Neural cell (in vitro differentiated cells): ENCODE results near the gene WNT7A. TPM values are rescaled to one million over a fixed set of nuclear protein-coding genes. Genes with fewer than 3 reads are reported as not detected.

ENCODE experiments used
- H2AFZ ChIP-seq: fragments of 200-600, 300-800 bp; sonication (generic), shearing (Covaris generic); 2 replicates; pipeline ENCODE4 v1.6.0; 2014; ENCODE audit warnings: low read depth, mild to moderate bottlenecking, antibody characterized with exemption, low read length, moderate library complexity
- H3F3A ChIP-seq: fragments of 200-600 bp; shearing (Covaris generic); 2 replicates; pipeline ENCODE4 v1.6.1; 2016; ENCODE audit warnings: mild to moderate bottlenecking, moderate library complexity, mixed read lengths, antibody characterized with exemption, low read length; ENCODE audit not compliant: insufficient read depth, poor library complexity, severe bottlenecking
- H3K27ac ChIP-seq: fragments of 200-600, 300-800 bp; sonication (generic), shearing (Covaris generic); 2 replicates; pipeline ENCODE4 v1.5.1; 2014; ENCODE audit warnings: mild to moderate bottlenecking, low read length, moderate library complexity
- H3K27me3 ChIP-seq: fragments of 300-800, 200-600 bp; sonication (generic), shearing (Covaris generic); 2 replicates; pipeline ENCODE4 v1.6.0; 2014; ENCODE audit warnings: mild to moderate bottlenecking, low read depth, low read length, moderate library complexity; ENCODE audit not compliant: insufficient read depth
- H3K36me3 ChIP-seq: fragments of 300-800, 200-600 bp; sonication (generic), shearing (Covaris generic); 2 replicates; pipeline ENCODE4 v1.5.1; 2014; ENCODE audit warnings: mild to moderate bottlenecking, antibody characterized with exemption, low read length, moderate library complexity; ENCODE audit not compliant: insufficient read depth
- H3K4me2 ChIP-seq: fragments of 300-800, 200-600 bp; sonication (generic), shearing (Covaris generic); 2 replicates; pipeline ENCODE4 v1.6.0; 2014; ENCODE audit warnings: mild to moderate bottlenecking, low read length
- H3K4me3 ChIP-seq: fragments of 300-800, 200-600 bp; sonication (generic), shearing (Covaris generic); 2 replicates; pipeline ENCODE4 v1.5.1; 2014; ENCODE audit warnings: mild to moderate bottlenecking, low read length, moderate library complexity
- H3K79me2 ChIP-seq: fragments of 200-600 bp; shearing (Covaris generic); replicated peaks from 2 replicates; pipeline ENCODE4 v1.6.0; 2014; ENCODE audit warnings: mild to moderate bottlenecking, low read length, moderate library complexity; ENCODE audit not compliant: insufficient read depth
- H3K9ac ChIP-seq: fragments of 300-800, 200-600 bp; sonication (generic), shearing (Covaris generic); 2 replicates; pipeline ENCODE4 v1.6.1; 2016; ENCODE audit warnings: mild to moderate bottlenecking, low read length, mixed read lengths
- H3K9me2 ChIP-seq: fragments of 200-600 bp; shearing (Covaris generic); 2 replicates; pipeline ENCODE4 v1.6.1; 2016; ENCODE audit warnings: mild to moderate bottlenecking, low read length, mixed read lengths; ENCODE audit not compliant: insufficient read depth
- H3K9me3 ChIP-seq: fragments of 200-600, 300-800 bp; sonication (generic), shearing (Covaris generic); 2 replicates; pipeline ENCODE4 v1.6.1; 2016; ENCODE audit warnings: mild to moderate bottlenecking, mixed run types, low read length, moderate library complexity, mixed read lengths
- H4K20me1 ChIP-seq: fragments of 200-600 bp; shearing (Covaris generic); 2 replicates; pipeline ENCODE4 v1.6.1; 2016; ENCODE audit warnings: mild to moderate bottlenecking, mixed run types; ENCODE audit not compliant: insufficient read depth
- EP300 ChIP-seq: fragments of 450-650 bp; conservative IDR thresholded peaks from 2 replicates; pipeline ENCODE4 v1.6.1; 2014; ENCODE audit warnings: antibody characterized with exemption, mild to moderate bottlenecking, moderate library complexity; ENCODE audit not compliant: poor library complexity, severe bottlenecking
- EZH2 ChIP-seq: fragments of 200-600, 300-800 bp; shearing (Covaris generic), sonication (generic); IDR thresholded peaks from 2 replicates; pipeline ENCODE4 v1.6.1; 2014; ENCODE audit warnings: antibody characterized with exemption, low read length, borderline replicate concordance, mild to moderate bottlenecking; ENCODE audit not compliant: insufficient read depth, poor library complexity, severe bottlenecking
- MXI1 ChIP-seq: fragments of 450-650 bp; conservative IDR thresholded peaks from 2 replicates; pipeline ENCODE4 v1.6.1; 2014; ENCODE audit warnings: antibody characterized with exemption, mild to moderate bottlenecking; ENCODE audit not compliant: poor library complexity, severe bottlenecking
- POLR2AphosphoS5 ChIP-seq: IDR thresholded peaks from 2 replicates; pipeline ENCODE4 v1.6.1; 2012
- RAD21 ChIP-seq: fragments of 450-650 bp; conservative IDR thresholded peaks from 2 replicates; pipeline ENCODE4 v1.6.1; 2014; ENCODE audit warnings: antibody characterized with exemption, mild to moderate bottlenecking, moderate library complexity
- SMC3 ChIP-seq: fragments of 450-650 bp; conservative IDR thresholded peaks from 2 replicates; pipeline ENCODE4 v1.6.1; 2014; ENCODE audit warnings: antibody characterized with exemption, mild to moderate bottlenecking, moderate library complexity; ENCODE audit not compliant: poor library complexity
- TAF1 ChIP-seq: IDR thresholded peaks from 2 replicates; pipeline ENCODE4 v1.6.1; 2012; ENCODE audit warnings: low read depth
- polyA plus RNA-seq: library from polyadenylated mRNA; depleted of rRNA; stranded (reverse); fragments of >200 nt; gene quantifications from 2 replicates; pipeline ENCODE4 v1.2.3, GENCODE V29; 2014
- TF ChIP-seq, protein P1 (sequence below): IDR thresholded peaks from 2 replicates; pipeline ENCODE4 v1.6.1; 2012; ENCODE audit warnings: borderline replicate concordance
- TF ChIP-seq, protein P2 (sequence below): fragments of 450-650 bp; IDR thresholded peaks from 2 replicates; pipeline ENCODE4 v1.5.1; 2014; ENCODE audit warnings: antibody characterized with exemption, mild to moderate bottlenecking, moderate library complexity; ENCODE audit not compliant: poor library complexity, severe bottlenecking

The WNT7A gene
- polyA plus RNA-seq, 1 donor from 2014 or later, result 13.3 TPM

DNA sequence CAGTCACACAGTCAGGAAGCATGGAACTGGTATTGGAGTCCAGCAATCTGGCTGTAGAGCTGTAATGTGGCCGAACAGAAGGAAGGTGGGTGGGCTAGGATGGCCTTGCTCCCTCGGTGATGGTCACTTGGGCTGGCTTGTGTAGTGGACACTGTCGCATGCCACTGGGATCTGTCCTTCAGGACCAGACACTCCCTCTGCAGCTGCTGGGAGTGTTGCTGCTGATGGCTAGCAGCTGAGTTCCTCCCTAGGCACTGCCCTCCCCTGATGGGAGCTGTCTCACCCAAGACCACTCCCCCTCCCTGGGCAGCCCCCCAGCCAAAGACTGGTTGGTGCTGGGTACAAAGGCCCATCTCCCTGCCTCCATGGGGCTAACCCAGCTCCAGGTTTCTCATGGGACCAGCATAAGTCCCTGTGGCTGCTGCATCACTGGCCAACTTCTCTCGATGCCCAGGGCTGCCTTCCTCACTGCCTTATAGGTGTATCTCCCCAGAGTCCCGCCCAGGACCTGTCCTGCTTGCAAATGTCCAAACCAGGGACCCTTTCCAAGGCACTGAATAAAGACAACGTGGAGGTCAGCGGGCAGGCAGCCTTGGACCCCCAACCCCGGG, 48.4 kb downstream of the WNT7A start:
- H2AFZ ChIP-seq, result no peak overlapping the region
- no peak overlapping the region for H3K9ac ChIP-seq
- H3K4me3 ChIP-seq, result no peak overlapping the region
- H3K27me3 ChIP-seq, result no peaks in the 10 kb centered on the region
- H3F3A ChIP-seq, result no peaks in the 10 kb centered on the region
- H3K79me2 ChIP-seq, result no peaks in the 10 kb centered on the region
- no peaks in the 10 kb centered on the region for H4K20me1 ChIP-seq
- no peaks in the 10 kb centered on the region for H3K9me3 ChIP-seq
- no peak overlapping the region for H3K4me2 ChIP-seq
- no peaks in the 10 kb centered on the region for H3K36me3 ChIP-seq
- H3K27ac ChIP-seq, result no peak overlapping the region
- TF ChIP-seq EP300 (no peak), MXI1 (no peak), TAF1 (no peak), SMC3 (no peak), EZH2 (no peak), POLR2AphosphoS5 (no peak), RAD21 (no peak)
- TF ChIP-seq, protein P1, sequence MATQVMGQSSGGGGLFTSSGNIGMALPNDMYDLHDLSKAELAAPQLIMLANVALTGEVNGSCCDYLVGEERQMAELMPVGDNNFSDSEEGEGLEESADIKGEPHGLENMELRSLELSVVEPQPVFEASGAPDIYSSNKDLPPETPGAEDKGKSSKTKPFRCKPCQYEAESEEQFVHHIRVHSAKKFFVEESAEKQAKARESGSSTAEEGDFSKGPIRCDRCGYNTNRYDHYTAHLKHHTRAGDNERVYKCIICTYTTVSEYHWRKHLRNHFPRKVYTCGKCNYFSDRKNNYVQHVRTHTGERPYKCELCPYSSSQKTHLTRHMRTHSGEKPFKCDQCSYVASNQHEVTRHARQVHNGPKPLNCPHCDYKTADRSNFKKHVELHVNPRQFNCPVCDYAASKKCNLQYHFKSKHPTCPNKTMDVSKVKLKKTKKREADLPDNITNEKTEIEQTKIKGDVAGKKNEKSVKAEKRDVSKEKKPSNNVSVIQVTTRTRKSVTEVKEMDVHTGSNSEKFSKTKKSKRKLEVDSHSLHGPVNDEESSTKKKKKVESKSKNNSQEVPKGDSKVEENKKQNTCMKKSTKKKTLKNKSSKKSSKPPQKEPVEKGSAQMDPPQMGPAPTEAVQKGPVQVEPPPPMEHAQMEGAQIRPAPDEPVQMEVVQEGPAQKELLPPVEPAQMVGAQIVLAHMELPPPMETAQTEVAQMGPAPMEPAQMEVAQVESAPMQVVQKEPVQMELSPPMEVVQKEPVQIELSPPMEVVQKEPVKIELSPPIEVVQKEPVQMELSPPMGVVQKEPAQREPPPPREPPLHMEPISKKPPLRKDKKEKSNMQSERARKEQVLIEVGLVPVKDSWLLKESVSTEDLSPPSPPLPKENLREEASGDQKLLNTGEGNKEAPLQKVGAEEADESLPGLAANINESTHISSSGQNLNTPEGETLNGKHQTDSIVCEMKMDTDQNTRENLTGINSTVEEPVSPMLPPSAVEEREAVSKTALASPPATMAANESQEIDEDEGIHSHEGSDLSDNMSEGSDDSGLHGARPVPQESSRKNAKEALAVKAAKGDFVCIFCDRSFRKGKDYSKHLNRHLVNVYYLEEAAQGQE, result no peak
- TF ChIP-seq, protein P2, sequence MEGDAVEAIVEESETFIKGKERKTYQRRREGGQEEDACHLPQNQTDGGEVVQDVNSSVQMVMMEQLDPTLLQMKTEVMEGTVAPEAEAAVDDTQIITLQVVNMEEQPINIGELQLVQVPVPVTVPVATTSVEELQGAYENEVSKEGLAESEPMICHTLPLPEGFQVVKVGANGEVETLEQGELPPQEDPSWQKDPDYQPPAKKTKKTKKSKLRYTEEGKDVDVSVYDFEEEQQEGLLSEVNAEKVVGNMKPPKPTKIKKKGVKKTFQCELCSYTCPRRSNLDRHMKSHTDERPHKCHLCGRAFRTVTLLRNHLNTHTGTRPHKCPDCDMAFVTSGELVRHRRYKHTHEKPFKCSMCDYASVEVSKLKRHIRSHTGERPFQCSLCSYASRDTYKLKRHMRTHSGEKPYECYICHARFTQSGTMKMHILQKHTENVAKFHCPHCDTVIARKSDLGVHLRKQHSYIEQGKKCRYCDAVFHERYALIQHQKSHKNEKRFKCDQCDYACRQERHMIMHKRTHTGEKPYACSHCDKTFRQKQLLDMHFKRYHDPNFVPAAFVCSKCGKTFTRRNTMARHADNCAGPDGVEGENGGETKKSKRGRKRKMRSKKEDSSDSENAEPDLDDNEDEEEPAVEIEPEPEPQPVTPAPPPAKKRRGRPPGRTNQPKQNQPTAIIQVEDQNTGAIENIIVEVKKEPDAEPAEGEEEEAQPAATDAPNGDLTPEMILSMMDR, result no peak
- H3K9me2 ChIP-seq, result no peaks in the 10 kb centered on the region

DNA sequence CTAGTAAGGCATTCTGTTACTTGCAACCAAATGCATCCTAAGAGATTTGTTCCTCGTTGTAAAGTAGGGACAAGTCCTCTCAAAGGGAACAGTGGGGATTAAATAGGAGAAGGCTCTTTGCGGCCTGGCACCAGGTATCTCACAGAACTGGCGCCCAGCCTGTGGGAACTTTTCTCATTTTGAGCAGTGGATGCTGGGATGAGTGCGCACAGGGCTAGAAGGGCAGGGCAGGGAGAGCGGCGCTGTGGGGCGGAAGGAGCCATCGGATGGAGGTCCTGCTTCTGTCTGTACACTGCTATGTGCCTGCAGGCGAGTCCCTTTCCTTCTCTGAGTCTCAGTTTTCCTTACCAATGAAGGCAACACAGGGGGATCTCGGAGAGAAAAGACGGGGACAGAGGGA, 50.6 kb downstream of the WNT7A start:
- Histone ChIP-seq H2AFZ (no peak overlapping the region), H3K4me2 (no peak overlapping the region), H3K27ac (no peak overlapping the region), H3F3A (no peaks in the 10 kb centered on the region), H3K9ac (no peak overlapping the region), H3K9me3 (no peaks in the 10 kb centered on the region), H4K20me1 (no peaks in the 10 kb centered on the region), H3K36me3 (no peaks in the 10 kb centered on the region), H3K9me2 (no peaks in the 10 kb centered on the region), H3K27me3 (no peaks in the 10 kb centered on the region), H3K4me3 (no peak overlapping the region), H3K79me2 (no peaks in the 10 kb centered on the region)
- TF ChIP-seq MXI1 (no peak), RAD21 (no peak), POLR2AphosphoS5 (no peak), EP300 (no peak), EZH2 (no peak), SMC3 (no peak), TAF1 (no peak)
- TF ChIP-seq, protein P2, result no peak
- TF ChIP-seq, protein P1, result no peak
